BLaER1 treated with 17β-estradiol and CSF1 and Interleukin-3, amounts not matched to agents 10 nM and 100 nM (cell line): ENCODE measurements around the gene PNO1.

Source experiments
- H3K27ac ChIP-seq, 11 experiments: shearing (Covaris generic); formaldehyde crosslinking; 2 replicates each; pipeline ENCODE4 v1.8.1; 2022
- H3K27me3 ChIP-seq, 11 experiments: shearing (Covaris generic); formaldehyde crosslinking; 2 replicates each; pipeline ENCODE4 v1.8.1; 2022
- H3K36me3 ChIP-seq, 11 experiments: shearing (Covaris generic); formaldehyde crosslinking; 2 replicates each; pipeline ENCODE4 v1.8.1; 2022
- H3K4me1 ChIP-seq, 10 experiments: shearing (Covaris generic); formaldehyde crosslinking; 2 replicates each; pipeline ENCODE4 v1.8.1; 2022
- H3K4me2 ChIP-seq, 11 experiments: shearing (Covaris generic); formaldehyde crosslinking; 2 replicates each; pipeline ENCODE4 v1.8.1; 2022
- H3K4me3 ChIP-seq, 10 experiments: shearing (Covaris generic); formaldehyde crosslinking; 2 replicates each; pipeline ENCODE4 v1.8.1; 2022
- H3K9ac ChIP-seq, 11 experiments: shearing (Covaris generic); formaldehyde crosslinking; 2 replicates each; pipeline ENCODE4 v1.8.1; 2022
- H3K9me3 ChIP-seq, 11 experiments: shearing (Covaris generic); formaldehyde crosslinking; replicated peaks in 1 of 11; 2 replicates each; pipeline ENCODE4 v1.8.1; 2022
- H4K20me1 ChIP-seq, 11 experiments: shearing (Covaris generic); formaldehyde crosslinking; 2 replicates each; pipeline ENCODE4 v1.8.1; 2022
- Cebpa-rat ChIP-seq, 11 experiments: shearing (Covaris generic); IDR thresholded peaks; 2 replicates each; pipeline ENCODE4 v1.8.1; 2022

The PNO1 gene

DNA sequence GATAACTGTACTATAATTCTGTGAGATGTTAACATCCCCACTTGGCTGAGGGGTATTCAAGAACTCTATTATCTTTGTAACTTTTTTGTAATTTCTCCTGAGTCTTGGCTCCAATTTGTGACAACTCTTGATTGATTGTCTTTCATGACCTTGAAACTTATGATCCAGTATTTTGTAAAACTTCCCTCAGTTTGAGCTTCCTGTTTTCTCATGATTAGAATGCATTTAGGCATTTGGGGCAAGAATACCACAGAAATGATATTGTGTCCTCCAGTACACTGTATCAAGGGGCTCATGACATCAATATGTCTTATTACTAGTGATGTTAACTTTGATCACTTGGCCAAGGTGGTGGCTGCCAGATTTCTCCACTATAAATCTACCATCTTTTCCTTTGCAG, 37.4 kb downstream of the PNO1 start:
- Histone ChIP-seq H3K4me3 (no peak overlapping the region), H3K27ac (no peak overlapping the region), H3K9ac (no peak overlapping the region), H3K27me3 (no peaks in the 10 kb centered on the region), H3K4me1 (peaks cover 0 to 57% (median 6%) of the 10 kb centered on the region in 10 experiments; a peak in 12 of 20 replicates), H3K4me2 (peak overlapping the region in 5 of 11 experiments; percentile 3 to 50 (median 18); a peak in 5 of 22 replicates), H4K20me1 (peaks cover 58 to 95% (median 86%) of the 10 kb centered on the region in 11 experiments), H3K9me3 (0 out of 22 replicates have a peak, but pooled peaks cover 0 to 4% (median 0%) of the 10 kb centered on the region in 11 experiments), H3K36me3 (peaks cover 4 to 24% (median 12%) of the 10 kb centered on the region in 11 experiments; a peak in 17 of 22 replicates)
- TF ChIP-seq Cebpa-rat (IDR thresholded peaks at IDR 0.05), result no peak

DNA sequence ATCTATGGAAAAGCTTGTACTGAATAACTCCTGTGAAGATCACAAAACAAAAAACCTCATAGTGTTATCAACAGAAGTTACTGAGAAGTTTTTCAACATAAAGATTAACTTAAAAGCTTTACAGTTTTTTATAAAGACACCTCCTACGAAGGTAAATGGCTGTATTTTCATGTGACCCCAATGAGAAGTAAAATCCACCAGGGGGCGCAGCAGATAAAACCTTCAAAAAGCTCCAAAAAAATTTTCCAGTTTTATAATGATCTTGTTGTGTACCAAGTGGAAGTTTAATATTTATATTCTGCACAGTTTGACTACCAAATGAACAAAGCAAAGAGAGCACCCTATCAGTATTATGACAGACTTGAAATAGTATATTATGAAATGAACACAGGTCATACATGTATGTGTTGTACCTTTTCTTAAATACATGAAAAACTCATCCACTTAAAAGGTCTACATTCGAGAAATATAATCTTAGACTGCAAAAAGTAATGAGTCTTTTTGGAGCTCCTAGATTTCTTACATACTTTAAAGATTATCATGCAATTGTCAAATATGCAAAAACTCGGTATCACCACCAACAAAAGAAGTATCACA, 38.5 kb downstream of the PNO1 start:
- Histone ChIP-seq H3K9ac (no peak overlapping the region), H3K4me2 (no peak overlapping the region), H3K4me1 (peaks cover 0 to 58% (median 8%) of the 10 kb centered on the region in 10 experiments; a peak in 12 of 20 replicates), H3K27me3 (no peaks in the 10 kb centered on the region), H4K20me1 (peaks cover 49 to 95% (median 86%) of the 10 kb centered on the region in 11 experiments; a peak in 21 of 22 replicates), H3K27ac (no peak overlapping the region), H3K36me3 (peaks cover 4 to 29% (median 12%) of the 10 kb centered on the region in 11 experiments; a peak in 18 of 22 replicates), H3K9me3 (0 out of 22 replicates have a peak, but pooled peaks cover 0 to 4% (median 0%) of the 10 kb centered on the region in 11 experiments), H3K4me3 (no peak overlapping the region)
- no peak for TF ChIP-seq Cebpa-rat (IDR thresholded peaks at IDR 0.05)

DNA sequence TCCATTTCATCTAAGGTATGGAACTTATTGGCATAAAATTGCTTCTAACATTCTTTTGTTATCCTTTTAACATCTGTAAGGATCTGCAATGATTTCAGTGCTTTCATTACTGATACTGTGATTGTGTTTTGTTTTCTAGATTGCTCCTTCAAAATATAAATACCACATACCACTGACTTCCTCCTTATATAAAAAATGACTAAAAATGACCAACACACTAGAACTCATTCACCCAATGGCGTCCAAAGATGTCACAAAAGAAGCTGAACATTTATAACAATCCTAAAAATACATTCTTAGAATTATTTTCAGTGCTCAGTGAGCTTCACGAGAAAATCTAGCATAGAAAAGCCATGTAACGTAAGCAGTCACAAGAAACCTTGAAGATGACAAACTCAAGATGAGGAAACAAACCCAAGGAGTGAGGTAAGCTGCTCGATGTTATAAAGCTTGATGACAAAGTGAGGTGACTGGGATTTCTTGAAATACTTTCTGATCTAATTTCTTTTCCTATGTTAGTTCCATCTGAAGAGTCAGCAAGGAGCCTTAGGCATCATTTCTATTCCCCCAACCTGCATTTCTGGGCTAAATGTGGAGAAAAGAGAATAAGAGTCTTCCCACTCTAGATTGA, 42.6 kb downstream of the PNO1 start:
- 0 out of 22 replicates have a peak overlapping the region, but pooled peaks of 1 of the 11 experiments have one; percentile 21 for H3K27ac ChIP-seq
- no peak overlapping the region for H3K9ac ChIP-seq
- H3K36me3 ChIP-seq, result peaks cover 20 to 68% (median 41%) of the 10 kb centered on the region in 11 experiments; a peak in 20 of 22 replicates
- H3K4me1 ChIP-seq, result peaks cover 0 to 34% (median 5%) of the 10 kb centered on the region in 10 experiments; a peak in 13 of 20 replicates
- peaks cover 31 to 95% (median 85%) of the 10 kb centered on the region in 11 experiments; a peak in 20 of 22 replicates for H4K20me1 ChIP-seq
- TF ChIP-seq Cebpa-rat (IDR thresholded peaks at IDR 0.05), result no peak
- no peak overlapping the region for H3K4me3 ChIP-seq
- 0 out of 22 replicates have a peak, but pooled peaks cover 0 to 4% (median 0%) of the 10 kb centered on the region in 11 experiments for H3K9me3 ChIP-seq
- H3K4me2 ChIP-seq, result peak overlapping the region in 2 of 11 experiments; percentile 1 to 46; a peak in 2 of 22 replicates
- no peaks in the 10 kb centered on the region for H3K27me3 ChIP-seq

DNA sequence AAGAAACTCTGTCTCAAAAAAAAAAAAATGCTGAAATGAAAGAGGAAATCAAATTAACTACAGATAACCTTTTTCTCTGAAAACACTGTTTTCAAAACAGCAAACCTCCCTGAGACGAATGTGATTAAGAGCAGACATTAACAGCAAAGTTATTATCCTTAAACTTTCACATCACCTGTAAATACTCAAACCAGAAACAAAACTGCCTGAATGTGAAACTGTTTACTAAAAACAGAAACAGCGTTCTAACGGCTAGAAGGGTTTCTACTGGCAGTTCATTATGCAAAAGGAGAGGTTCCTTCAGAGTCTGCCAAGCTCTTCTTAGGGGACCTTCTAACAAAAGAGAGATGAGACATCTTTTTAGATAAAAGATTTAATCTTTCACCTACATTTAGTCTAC, 45.9 kb downstream of the PNO1 start:
- Histone ChIP-seq H4K20me1 (peaks cover 43 to 100% (median 94%) of the 10 kb centered on the region in 11 experiments), H3K4me2 (no peak overlapping the region), H3K9me3 (no peaks in the 10 kb centered on the region), H3K4me3 (no peak overlapping the region), H3K36me3 (peaks cover 23 to 88% (median 47%) of the 10 kb centered on the region in 11 experiments; a peak in 21 of 22 replicates), H3K9ac (no peak overlapping the region), H3K27me3 (no peaks in the 10 kb centered on the region), H3K4me1 (peaks cover 0 to 51% (median 2%) of the 10 kb centered on the region in 10 experiments; a peak in 11 of 20 replicates), H3K27ac (no peak overlapping the region; a peak in 1 of 22 replicates)
- TF ChIP-seq Cebpa-rat (IDR thresholded peaks at IDR 0.05), result no peak

DNA sequence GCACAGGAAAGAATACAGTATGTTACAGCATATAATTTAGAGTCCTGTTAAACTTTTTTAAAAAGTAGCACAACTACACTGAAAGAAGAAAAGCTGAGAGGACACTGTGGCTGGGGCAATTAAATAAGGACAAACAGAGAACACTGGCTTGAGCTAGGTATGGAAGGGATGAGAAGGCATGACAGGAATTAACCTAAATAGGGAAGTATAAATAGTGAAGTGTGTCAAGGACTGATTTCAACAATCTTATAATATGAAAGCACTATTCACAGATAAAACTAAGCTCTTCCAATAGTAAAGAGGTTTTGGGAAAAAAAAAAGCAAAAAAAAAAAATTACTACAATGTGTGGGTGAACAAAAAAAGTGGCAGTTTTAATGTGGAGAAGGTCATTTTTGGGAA, 49.1 kb downstream of the PNO1 start:
- H3K27me3 ChIP-seq, result no peaks in the 10 kb centered on the region
- 0 out of 22 replicates have a peak, but pooled peaks cover 0 to under 1% (median 0%) of the 10 kb centered on the region in 11 experiments for H3K9me3 ChIP-seq
- H3K4me1 ChIP-seq, result peaks cover 0 to 40% (median 0%) of the 10 kb centered on the region in 10 experiments; a peak in 8 of 20 replicates
- H3K27ac ChIP-seq, result no peak overlapping the region; a peak in 1 of 22 replicates
- H3K4me3 ChIP-seq, result no peak overlapping the region
- peaks cover 66 to 99% (median 87%) of the 10 kb centered on the region in 11 experiments for H4K20me1 ChIP-seq
- TF ChIP-seq Cebpa-rat (IDR thresholded peaks at IDR 0.05), result no peak
- H3K36me3 ChIP-seq, result peaks cover 43 to 98% (median 69%) of the 10 kb centered on the region in 11 experiments; a peak in 21 of 22 replicates
- H3K4me2 ChIP-seq, result peak overlapping the region in 1 of 11 experiments; percentile 19; a peak in 1 of 22 replicates
- no peak overlapping the region for H3K9ac ChIP-seq

DNA sequence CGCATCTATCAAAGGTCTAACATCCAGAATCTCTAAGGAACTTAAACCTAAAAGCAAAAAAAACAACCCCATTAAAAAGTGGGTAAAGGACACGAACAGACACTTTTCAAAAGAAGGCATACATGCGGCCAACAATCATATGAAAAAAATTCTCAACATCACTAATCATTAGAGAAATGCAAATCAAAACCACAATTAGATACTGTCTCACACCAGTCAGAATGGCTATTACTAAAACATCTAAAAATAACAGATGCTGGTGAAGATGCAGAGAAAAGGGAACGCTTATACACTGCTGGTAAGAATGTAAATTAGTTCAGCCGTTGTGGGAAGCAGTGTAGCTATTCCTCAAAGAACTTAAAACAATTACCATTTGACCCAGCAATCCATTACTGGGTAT, 56.7 kb downstream of the PNO1 start:
- Histone ChIP-seq H3K9ac (no peak overlapping the region), H4K20me1 (peaks cover 57 to 100% (median 94%) of the 10 kb centered on the region in 11 experiments), H3K9me3 (0 out of 22 replicates have a peak, but pooled peaks cover 0 to 7% (median 0%) of the 10 kb centered on the region in 11 experiments), H3K4me1 (peaks cover 0 to 19% (median 0%) of the 10 kb centered on the region in 10 experiments; a peak in 7 of 20 replicates), H3K27me3 (no peaks in the 10 kb centered on the region), H3K4me2 (no peak overlapping the region), H3K36me3 (peaks cover 58 to 77% (median 70%) of the 10 kb centered on the region in 11 experiments), H3K4me3 (no peak overlapping the region), H3K27ac (no peak overlapping the region)
- no peak for TF ChIP-seq Cebpa-rat (IDR thresholded peaks at IDR 0.05)

DNA sequence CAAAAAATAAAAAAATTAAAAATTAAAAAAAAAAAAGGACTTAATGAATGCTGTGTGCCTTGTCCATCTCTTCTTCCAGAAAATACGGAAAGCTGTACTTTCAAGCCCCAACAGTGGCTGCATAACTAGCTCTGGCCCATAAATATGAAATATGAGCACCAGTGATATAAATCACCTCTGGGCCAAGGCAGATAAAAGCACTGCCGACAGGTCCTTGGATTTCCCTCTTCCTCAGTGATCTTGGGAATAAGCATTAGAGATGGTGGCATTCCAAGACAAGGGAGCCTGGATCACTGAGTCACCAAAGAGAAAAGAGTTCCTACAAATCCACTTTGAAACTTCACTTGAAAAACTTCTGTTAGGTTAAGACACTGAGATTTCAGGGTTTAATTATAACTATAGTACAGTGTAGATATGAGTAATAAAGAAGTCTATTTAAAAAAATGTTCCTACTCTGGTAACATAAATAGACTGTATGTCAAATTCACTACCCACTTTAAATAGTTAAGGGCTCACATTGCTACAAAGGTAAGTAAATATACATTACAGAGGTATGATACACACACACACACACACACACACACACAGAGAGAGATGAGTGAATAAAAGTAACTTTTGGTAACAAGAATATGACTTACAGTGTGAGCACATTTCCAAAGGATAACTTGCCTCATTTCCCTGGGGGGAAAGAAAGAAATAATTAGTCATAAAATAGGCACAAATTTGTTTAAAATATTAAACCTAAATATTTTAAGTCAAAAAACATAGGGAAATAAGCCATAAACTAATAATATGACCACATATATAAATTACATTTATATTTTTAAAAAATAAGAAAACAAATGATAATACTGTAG, 59.0 kb downstream of the PNO1 start:
- Histone ChIP-seq H3K27ac (no peak overlapping the region), H3K36me3 (peaks cover 52 to 71% (median 67%) of the 10 kb centered on the region in 11 experiments), H3K9me3 (peaks cover 0 to 17% (median 11%) of the 10 kb centered on the region in 11 experiments; a peak in 18 of 22 replicates), H3K27me3 (no peaks in the 10 kb centered on the region), H3K9ac (no peak overlapping the region), H3K4me1 (peaks cover 0 to 29% (median 0%) of the 10 kb centered on the region in 10 experiments; a peak in 7 of 20 replicates), H4K20me1 (peaks cover 58 to 100% (median 95%) of the 10 kb centered on the region in 11 experiments), H3K4me3 (no peak overlapping the region), H3K4me2 (no peak overlapping the region)
- TF ChIP-seq Cebpa-rat (IDR thresholded peaks at IDR 0.05), result no peak

DNA sequence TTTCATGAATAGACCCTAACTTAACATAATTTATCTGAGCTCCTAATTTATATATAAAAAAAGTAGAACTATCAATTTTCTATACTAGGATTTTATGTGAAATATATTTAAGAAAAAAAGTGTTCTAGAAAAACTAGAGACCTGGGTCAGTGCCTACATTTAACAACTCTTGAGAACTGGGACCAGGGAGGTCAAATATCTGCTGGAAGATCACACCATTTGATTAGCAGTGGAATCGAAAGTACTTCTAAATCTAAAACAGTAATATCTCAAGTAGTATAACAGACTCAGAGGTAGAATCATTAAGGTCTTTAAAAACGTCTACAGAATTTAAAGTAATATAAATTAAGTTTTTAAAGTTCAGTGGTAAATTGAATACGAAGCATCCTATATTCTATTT, 60.0 kb downstream of the PNO1 start:
- H3K27me3 ChIP-seq, result no peaks in the 10 kb centered on the region
- peaks cover 41 to 71% (median 67%) of the 10 kb centered on the region in 11 experiments for H3K36me3 ChIP-seq
- peaks cover 0 to 29% (median 0%) of the 10 kb centered on the region in 10 experiments; a peak in 7 of 20 replicates for H3K4me1 ChIP-seq
- no peak overlapping the region for H3K4me3 ChIP-seq
- peak overlapping the region in 1 of 11 experiments; percentile 27; a peak in 1 of 22 replicates for H3K27ac ChIP-seq
- H3K4me2 ChIP-seq, result no peak overlapping the region
- H3K9me3 ChIP-seq, result peaks cover 0 to 27% (median 21%) of the 10 kb centered on the region in 11 experiments; a peak in 19 of 22 replicates
- no peak for TF ChIP-seq Cebpa-rat (IDR thresholded peaks at IDR 0.05)
- H4K20me1 ChIP-seq, result peaks cover 50 to 100% (median 91%) of the 10 kb centered on the region in 11 experiments
- H3K9ac ChIP-seq, result no peak overlapping the region
